A673 (cell line): ENCODE results near the gene SYNE3.

Experiments
- CTCF ChIP-seq: fragments of 300-800, 200-600 bp; sonication (generic); conservative IDR thresholded peaks from 2 replicates; pipeline ENCODE4 v1.5.1; 2017; ENCODE audit warnings: low read depth, mild to moderate bottlenecking, antibody characterized with exemption, low read length, moderate library complexity, mixed read lengths
- EZH2 ChIP-seq: fragments of 200-600 bp; sonication (generic); IDR thresholded peaks from 2 replicates; pipeline ENCODE4 v1.6.1; 2017; ENCODE audit warnings: borderline replicate concordance, low read depth, mild to moderate bottlenecking, mixed read lengths, antibody characterized with exemption, low read length; ENCODE audit not compliant: poor library complexity, severe bottlenecking

- no peak for TF ChIP-seq CTCF
- TF ChIP-seq EZH2, result no peak
Measured at GRCh38 chr14:95500201-95500681, 16.2 kb downstream of the SYNE3 start.
